ENCODE measurements around the gene TMEM26.

Gene TMEM26

GRCh38 chr10:61410353-61411070, 42.7 kb downstream of the TMEM26 start:
- H3K4me1 ChIP-seq (ENCODE audit: control insufficient read depth, insufficient read depth, low read length), result no peaks in the 10 kb centered on the region
- ChIA-PET CTCF (no interaction called here), POLR2A (no interaction called here)
- TF ChIP-seq ZSCAN30 (tag by site-specific recombination; IDR thresholded peaks at IDR 0.05) (no peak), ZNF211 (tag by site-specific recombination; IDR thresholded peaks at IDR 0.05; ENCODE audit: low read depth) (no peak), HOXD13 (CRISPR knock-in tag; IDR thresholded peaks at IDR 0.05; ENCODE audit: borderline replicate concordance) (no peak), BCL6B (tag by site-specific recombination; IDR thresholded peaks at IDR 0.05) (no peak), ZBTB44 (tag by site-specific recombination; IDR thresholded peaks at IDR 0.05) (no peak), ZBTB7A (tag by site-specific recombination; IDR thresholded peaks at IDR 0.05; ENCODE audit: low read depth) (no peak), ZBTB17 (tag by site-specific recombination; IDR thresholded peaks at IDR 0.05) (no peak), ZNF747 (tag by site-specific recombination; IDR thresholded peaks at IDR 0.05) (no peak), ZNF140 (tag by site-specific recombination; IDR thresholded peaks at IDR 0.05) (no peak), ZBTB8A (tag by site-specific recombination; IDR thresholded peaks at IDR 0.05) (no peak), ZNF121 (tag by site-specific recombination; IDR thresholded peaks at IDR 0.05) (no peak), ZNF514 (tag by site-specific recombination; IDR thresholded peaks at IDR 0.05) (no peak), REPIN1 (tag by site-specific recombination; IDR thresholded peaks at IDR 0.05; ENCODE audit: low read depth) (no peak), ZNF341 (tag by site-specific recombination; IDR thresholded peaks at IDR 0.05; ENCODE audit: low read depth) (no peak), ZNF223 (tag by site-specific recombination; IDR thresholded peaks at IDR 0.05) (no peak), ZNF664 (tag by site-specific recombination; IDR thresholded peaks at IDR 0.05) (no peak), ZNF391 (tag by site-specific recombination; IDR thresholded peaks at IDR 0.05; ENCODE audit: borderline replicate concordance, low read depth) (no peak)
- no peaks in the 10 kb centered on the region for H3K9me3 ChIP-seq (ENCODE audit: control insufficient read depth, insufficient read depth, low read depth, low read length)
- H3K36me3 ChIP-seq (ENCODE audit: control insufficient read depth in 2 of 2, insufficient read depth in 1 of 2, low read length in 2 of 2), result no peaks in the 10 kb centered on the region
- H3K27ac ChIP-seq (ENCODE audit: extremely low read depth, low read depth, low read length), result no peak overlapping the region
- no peak overlapping the region for H3K4me3 ChIP-seq (ENCODE audit: low read depth, low read length)

- Histone ChIP-seq H3K36me3 (ENCODE audit: control insufficient read depth in 2 of 2, insufficient read depth in 1 of 2, low read length in 2 of 2) (no peaks in the 10 kb centered on the region), H3K9me3 (ENCODE audit: control insufficient read depth, insufficient read depth, low read depth, low read length) (no peaks in the 10 kb centered on the region), H3K4me1 (ENCODE audit: control insufficient read depth, insufficient read depth, low read length) (no peaks in the 10 kb centered on the region), H3K27ac (ENCODE audit: extremely low read depth, low read depth, low read length) (no peak overlapping the region), H3K4me3 (ENCODE audit: low read depth, low read length) (no peak overlapping the region)
- POLR2A ChIA-PET, result no interaction called here
- CTCF ChIA-PET, result no interaction called here
- TF ChIP-seq ZNF140 (tag by site-specific recombination; IDR thresholded peaks at IDR 0.05), result no peak
- TF ChIP-seq ZNF292 (tag by site-specific recombination; IDR thresholded peaks at IDR 0.05; ENCODE audit: borderline replicate concordance, low read depth), result no peak
- no peak for TF ChIP-seq ZNF121 (tag by site-specific recombination; IDR thresholded peaks at IDR 0.05)
- TF ChIP-seq ZNF311 (tag by site-specific recombination; IDR thresholded peaks at IDR 0.05; ENCODE audit: borderline replicate concordance), result no peak
- TF ChIP-seq SP2 (tag by site-specific recombination; IDR thresholded peaks at IDR 0.05), result no peak
- no peak for TF ChIP-seq GLIS1 (tag by site-specific recombination; IDR thresholded peaks at IDR 0.05)
- TF ChIP-seq ZNF169 (tag by site-specific recombination; IDR thresholded peaks at IDR 0.05), result no peak
- TF ChIP-seq ZNF670 (tag by site-specific recombination; IDR thresholded peaks at IDR 0.05; ENCODE audit: low read depth), result no peak
- no peak for TF ChIP-seq AEBP2 (tag by site-specific recombination; IDR thresholded peaks at IDR 0.05; ENCODE audit: borderline replicate concordance)
- no peak for TF ChIP-seq SETDB1 (IDR thresholded peaks at IDR 0.05; ENCODE audit: insufficient read length, low read length)
- TF ChIP-seq ZNF514 (tag by site-specific recombination; IDR thresholded peaks at IDR 0.05), result no peak
- no peak for TF ChIP-seq ZNF555 (tag by site-specific recombination; conservative IDR thresholded peaks at IDR 0.05)
- TF ChIP-seq ZNF621 (tag by site-specific recombination; IDR thresholded peaks at IDR 0.05), result no peak
- TF ChIP-seq MYNN (tag by site-specific recombination; IDR thresholded peaks at IDR 0.05; ENCODE audit: borderline replicate concordance), result no peak
- TF ChIP-seq TSHZ1 (tag by site-specific recombination; IDR thresholded peaks at IDR 0.05; ENCODE audit: borderline replicate concordance), result no peak
Observed at GRCh38 chr10:61409157-61409556, 44.0 kb downstream of the TMEM26 start.
